HG03159 (cell line): ENCODE results near the gene ENOX2.

Experiments
- ATAC-seq: cut with Tn5 transposase; IDR thresholded peaks from one replicate; pipeline ENCODE4 v1.9.1; 2021; ENCODE audit warnings: mild to moderate bottlenecking, moderate library complexity; ENCODE audit not compliant: unreplicated experiment

Gene ENOX2

DNA sequence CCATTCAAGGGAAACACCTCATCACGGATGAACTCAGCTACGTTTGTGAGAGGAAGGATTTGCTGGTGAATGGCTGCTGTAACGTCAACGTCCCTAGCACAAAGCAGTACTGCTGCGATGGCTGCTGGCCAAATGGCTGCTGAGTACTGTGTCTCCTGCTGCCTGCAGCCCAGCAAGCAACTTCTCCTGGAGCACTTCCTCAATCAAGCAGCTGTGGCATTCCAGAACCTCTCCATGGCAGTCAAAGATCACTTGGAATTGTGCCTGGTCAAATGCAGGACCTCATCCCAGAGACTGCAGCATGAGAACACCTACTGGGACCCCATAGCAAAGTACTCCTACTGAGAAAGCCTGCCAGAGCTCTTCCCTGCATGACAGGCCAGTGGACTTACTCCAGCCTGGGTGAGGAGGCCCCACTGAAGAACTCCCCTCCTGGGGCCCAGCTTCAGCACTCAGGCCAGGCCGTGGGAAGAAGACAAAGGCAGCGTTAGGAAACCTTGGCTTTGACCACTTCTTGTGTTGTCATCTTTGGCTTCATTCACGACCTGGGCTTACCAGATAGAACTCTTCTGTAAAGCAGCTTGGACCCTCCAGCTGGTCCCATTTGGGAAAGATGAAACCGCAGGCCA lies 256.9 kb downstream of the ENOX2 start:
- no peak for ATAC-seq

DNA sequence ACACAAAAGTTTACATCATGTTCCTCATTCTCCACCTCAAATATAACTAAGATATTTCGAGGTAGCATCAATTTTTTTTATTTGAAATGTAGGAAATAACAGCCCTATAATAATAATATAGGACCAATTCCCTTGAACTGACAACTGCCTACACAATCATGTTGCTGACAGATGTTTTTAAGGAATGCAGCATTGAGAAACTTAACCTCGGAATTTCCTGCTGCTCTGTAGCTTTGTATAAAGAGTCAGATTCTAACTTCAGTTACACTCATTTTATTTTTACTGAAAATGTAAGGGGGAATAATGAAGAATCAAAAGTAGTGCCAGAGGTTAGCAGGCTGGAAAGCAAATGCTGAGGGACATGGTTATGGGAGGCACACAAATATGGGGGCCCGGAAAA lies 265.4 kb downstream of the ENOX2 start:
- no peak for ATAC-seq

DNA sequence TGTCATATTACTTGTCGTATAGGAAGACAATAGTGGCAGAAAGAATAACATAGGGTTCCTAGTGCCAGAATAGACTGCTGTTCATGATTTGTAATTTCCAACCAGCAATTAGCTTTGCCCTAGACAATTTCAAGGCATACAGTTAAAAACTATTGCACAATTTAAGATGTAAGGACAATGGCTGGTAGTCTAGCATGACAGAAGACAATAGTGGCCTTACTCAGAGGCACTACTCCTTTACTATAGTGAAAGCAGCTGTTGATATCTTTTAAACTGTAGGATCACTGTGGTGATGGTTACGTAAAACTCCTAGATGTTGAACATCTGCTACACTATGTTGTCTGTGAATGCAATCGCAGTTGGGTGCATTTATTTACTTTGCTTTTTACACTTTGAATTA lies 266.7 kb downstream of the ENOX2 start:
- no peak for ATAC-seq

DNA sequence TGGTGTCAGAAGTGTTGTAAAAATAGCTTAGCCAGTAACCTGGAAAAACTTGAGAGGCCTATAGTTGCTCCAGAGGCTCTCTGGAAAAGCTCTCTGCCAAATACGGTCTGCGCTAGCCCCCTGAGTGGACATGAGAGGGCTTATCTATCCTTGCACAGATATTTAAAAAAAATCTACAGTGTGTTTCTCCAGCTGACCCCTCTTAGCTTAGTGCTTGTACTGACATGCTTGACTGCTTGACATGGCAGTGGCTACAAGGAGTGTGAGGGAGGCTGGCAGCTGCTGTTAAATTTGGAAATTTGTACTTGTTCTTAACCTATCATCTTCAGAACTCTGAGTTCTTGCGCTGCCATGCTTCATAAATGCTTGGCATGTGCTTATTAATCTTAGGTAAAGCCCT lies 272.0 kb downstream of the ENOX2 start:
- no peak for ATAC-seq

DNA sequence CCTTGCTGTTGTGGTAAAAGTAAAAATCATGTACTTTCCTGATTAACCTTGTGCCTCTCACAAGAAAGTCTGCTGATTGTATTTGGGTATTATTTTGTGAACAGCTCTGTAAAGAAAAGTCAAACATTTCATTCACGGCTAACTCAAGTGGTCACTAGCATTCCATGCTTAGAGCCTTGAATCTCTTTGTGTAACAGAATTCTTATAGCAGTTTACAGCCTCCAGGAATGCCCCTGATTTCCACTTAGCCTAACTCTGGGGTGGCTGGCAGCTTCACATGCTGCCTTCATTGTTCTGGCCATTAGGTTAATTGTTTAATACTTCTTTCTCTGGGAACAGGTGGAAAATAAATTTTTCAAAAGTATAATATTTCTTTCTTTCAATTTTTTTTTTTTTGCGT lies 274.5 kb downstream of the ENOX2 start:
- no peak for ATAC-seq

DNA sequence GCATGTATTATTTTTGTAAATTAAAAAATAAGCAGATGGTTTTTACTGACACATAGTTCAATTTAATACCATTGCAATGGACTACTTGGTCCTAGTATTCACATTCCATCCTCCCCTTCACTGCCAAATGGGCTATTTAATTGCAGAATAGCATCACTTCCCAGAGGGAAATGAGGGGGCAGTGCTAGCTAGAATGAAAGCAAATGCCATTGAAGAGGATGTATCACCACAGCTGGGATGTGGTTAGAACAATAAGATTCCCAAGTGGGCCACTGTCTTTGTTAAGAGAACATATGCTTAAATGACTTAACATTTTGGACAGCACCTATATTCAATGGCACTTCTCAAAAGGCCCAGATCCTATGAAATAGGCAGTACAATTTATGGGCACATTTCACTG lies 276.5 kb downstream of the ENOX2 start:
- no peak for ATAC-seq

DNA sequence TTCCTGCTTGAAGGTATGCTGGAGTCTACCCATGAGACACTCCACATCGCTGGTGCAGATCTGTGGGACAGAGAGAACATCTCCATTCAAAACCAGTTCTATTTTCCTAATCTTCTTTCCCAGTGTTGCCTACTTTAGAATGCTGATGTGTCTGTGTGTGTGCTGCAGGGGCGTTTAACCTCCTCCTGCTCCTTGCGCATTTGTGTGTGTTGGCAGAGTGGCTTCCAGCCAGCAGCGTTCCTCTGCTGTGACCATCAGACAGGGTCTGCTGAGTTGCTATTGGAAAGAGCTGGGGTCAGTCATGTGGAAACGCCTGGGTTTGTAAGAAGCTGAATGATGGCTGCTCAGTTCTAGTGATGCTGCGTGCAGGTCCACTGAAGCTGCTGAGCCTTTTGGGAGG lies 277.6 kb downstream of the ENOX2 start:
- ATAC-seq = no peak

DNA sequence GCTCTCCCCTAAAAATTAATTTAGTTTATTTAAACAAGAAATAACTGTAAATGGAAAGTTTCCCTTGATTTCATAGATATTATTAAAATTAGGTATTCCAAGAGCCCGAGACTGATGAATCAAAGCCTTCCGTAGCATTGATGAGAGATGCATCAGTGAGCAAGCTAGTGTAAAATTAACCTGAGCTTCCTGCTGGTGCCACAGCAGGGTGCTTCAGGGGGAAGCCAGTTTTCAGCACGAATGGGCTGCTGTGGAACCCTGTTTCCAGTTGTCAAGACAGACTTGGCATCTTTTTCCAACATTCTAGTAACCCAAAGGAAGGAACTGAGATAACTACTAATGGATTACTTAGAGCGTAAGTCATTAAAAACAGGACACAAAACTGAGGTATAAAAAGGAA lies 279.5 kb downstream of the ENOX2 start:
- ATAC-seq = no peak

DNA sequence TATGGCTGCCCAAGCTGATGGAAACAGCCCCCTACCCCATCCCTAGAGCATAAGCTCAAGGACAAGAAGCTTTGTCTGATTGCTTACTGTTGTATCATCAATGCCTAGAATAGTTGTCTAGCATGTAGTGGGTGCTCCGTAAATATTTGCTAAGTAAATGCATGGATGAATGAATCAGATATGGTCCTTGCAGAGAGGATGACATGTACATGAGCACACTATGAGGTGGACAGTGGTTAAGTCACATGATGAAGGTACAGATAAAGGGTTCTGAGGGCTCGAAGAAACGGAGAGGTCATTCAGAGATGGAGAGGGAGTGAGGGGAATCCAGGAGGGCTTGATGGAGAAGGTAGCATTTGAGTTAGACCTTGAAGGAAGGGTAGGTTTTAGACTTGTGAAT lies 287.1 kb downstream of the ENOX2 start:
- ATAC-seq = no peak

DNA sequence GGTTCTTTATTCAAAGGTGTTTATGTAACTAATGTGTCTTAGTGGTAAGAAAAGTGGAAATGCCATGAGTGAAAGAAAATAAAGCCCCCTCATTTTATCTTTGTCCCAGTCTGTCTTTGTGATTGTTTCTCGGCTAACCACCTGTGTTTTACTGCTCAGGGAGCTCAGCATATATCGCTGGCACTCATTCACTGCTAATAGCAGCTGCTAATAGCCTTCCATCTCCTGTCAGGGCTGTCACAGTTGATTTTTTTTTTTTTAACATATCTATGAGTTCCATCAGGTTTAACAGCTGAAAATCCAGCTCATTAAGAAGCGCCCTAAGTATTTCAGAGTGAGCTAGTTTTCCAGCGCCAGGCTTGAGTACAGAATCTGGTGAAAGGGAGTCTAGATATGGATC lies 295.6 kb downstream of the ENOX2 start:
- no peak for ATAC-seq

DNA sequence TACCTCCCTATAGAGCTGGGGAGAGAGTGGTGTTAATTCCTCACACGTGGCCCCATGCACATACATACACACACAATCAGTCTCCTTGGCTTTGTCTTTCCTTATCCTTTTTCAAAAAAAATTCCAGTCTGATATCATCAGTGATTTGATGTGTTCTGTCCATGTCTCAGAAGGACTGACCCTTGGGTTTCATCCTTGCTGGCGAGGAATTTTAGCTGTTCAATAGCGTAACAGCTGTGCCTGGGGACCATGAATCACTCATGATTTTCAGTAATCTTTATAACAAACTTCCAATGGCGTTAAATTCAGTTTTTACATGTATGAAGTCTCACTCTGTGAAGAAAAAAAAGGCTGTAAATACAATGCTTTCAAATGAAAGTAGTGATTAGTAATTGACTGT lies 296.6 kb downstream of the ENOX2 start:
- ATAC-seq = no peak

DNA sequence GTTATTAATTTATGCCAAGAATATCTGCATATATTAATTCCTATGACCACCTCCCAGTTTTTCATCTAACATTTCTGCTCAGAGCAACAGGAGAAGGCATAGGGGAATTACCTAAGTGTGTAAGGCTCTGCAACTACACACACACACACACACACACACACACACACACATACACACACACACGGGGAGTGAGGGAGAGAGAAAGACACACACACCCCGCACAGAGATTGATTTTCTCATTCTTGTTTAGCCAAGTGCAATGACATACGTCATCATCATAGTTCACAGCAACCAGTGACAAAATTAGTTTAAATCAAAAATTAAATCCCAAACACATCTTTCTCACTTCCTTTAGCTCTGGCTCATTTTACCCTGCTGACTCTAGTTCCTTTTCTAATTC lies 298.1 kb downstream of the ENOX2 start:
- ATAC-seq = no peak

DNA sequence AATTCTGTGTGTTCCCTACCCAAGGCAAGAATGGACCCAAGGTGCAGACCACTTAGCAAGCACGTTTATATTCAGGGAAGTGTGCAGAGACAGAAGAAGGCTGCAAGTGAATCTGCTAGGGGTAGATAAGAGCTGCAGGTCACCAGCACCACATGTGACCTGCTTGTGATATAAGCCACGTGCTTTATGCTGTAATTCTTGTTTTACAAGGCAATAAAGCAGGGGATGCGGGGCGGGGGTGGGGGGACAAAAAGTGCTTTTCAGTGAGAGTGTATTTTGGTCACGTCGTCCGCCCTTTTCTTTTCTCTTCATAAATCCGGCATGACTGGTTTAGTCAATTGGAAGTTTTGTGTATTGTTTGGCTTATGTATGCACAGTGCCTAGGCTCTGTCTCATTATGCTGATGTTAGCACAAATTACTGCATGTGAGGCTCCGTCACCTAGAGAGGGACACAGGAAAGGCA lies 308.5 kb downstream of the ENOX2 start:
- no peak for ATAC-seq

DNA sequence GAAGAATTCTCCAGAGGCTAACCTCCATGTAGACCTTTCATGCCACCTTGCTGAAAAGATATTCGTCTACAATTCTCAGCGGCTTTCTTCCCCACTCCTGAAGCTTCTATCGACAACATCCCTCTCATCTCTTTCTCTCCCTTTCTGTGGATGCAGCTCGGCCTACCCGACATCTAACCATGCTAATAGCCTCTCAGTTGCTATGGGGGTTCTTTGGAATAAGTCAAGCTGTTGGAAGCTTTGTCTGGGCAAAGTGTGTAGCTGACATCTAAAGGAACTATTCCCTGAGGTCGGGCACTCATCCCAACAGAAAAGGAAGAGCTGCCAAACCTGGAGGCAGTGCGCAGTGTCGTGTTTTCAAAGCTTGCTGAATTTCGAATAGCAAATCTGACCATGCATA lies 309.1 kb downstream of the ENOX2 start:
- ATAC-seq = no peak

DNA sequence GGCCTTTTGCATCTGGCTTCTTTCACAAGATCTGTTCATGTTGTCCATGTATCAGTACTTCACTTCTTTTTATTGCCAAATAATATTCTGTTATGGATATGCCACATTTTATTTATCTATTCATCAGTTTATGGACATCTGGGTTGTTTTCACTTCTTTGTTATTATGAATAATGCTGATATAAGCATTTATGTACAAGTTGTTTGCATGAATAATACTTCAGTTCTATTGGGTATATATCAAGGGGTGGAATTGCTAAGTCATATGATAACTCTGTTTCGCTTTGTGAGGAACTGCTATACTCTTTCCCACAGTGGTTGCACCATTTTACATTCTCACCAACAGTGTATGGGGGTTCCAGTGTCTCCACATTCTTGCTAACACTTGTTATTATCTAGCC lies 310.8 kb downstream of the ENOX2 start:
- no peak for ATAC-seq

DNA sequence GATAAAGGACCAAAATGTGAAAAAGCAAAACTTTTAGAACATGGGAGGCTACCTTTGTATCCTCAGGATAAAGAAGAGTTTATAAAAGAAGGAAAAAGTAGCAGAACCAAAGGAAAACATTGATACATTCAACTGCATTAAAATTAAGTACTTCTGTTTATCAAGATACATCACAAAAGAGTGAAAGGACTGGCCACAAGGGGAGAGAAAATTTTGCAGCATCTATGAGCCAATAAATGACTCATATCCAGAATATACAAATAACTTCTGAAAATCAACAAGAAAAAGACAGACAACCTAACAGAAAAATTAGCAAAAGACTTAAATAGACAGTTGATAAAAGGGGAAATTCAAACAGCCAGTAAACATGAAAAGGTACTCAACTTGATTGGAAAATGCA lies 324.1 kb downstream of the ENOX2 start:
- no peak for ATAC-seq

DNA sequence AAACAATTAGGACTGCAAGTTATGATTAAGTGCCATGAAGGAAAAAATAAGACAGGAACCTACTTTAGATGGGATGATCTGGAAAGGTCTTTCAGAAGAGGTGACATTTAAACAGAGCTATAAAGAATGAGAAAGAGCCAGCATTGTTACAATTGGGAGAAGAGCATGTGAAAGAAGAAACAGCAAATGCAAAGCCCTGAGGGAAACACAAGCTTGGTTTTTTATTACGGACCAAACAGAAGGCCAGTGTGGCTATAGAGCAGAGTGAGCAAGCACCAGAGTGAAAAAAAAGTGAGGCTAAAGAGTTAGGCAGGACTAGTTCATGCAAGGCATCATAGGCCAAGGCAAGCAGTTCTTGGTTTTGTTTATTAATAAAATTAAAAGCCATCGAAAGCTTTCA lies 325.6 kb downstream of the ENOX2 start:
- ATAC-seq = no peak

DNA sequence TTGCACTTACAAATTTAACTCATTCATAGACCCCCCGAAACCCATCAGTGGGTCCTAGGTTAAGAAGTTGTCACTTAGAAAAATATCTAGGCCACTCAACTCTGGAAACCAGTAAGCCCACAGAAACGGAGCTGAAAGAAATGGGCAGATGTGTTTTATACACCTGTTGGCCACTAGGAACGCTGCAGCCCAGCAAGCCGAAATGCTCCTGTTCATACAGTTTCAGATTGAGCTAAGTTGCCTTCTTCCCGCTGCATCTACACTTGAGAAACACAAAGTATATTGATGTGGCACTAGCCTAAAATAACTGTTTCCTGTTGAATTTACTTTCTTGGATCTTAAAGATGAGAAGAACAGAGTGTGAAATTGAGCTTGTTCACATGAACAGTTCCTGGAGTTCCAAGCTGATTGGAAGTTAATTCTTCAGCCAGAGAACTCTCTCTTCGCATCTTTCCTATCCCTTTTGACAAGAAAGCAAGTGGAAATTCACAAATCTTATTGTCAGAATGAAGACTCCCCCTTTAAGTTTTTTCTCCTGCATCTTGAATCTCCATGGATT lies 327.1 kb downstream of the ENOX2 start:
- peak; percentile 85 for ATAC-seq
